BLaER1 (cell line): ENCODE measurements around the gene PLEK2.
"Not testable (repeated sequence)": the region's sequence is repeated elsewhere in the genome, so short reads cannot be mapped to it uniquely, and the experiment has no call there.

Source experiments
- H3K27ac ChIP-seq: shearing (Covaris generic); formaldehyde crosslinking; 2 replicates; pipeline ENCODE4 v1.8.1; 2022
- H3K27me3 ChIP-seq: shearing (Covaris generic); formaldehyde crosslinking; 2 replicates; pipeline ENCODE4 v1.8.1; 2022
- H3K36me3 ChIP-seq: shearing (Covaris generic); formaldehyde crosslinking; 2 replicates; pipeline ENCODE4 v1.8.1; 2022
- H3K4me1 ChIP-seq: shearing (Covaris generic); formaldehyde crosslinking; 2 replicates; pipeline ENCODE4 v1.8.1; 2022
- H3K4me2 ChIP-seq: shearing (Covaris generic); formaldehyde crosslinking; 2 replicates; pipeline ENCODE4 v1.8.1; 2022
- H3K4me3 ChIP-seq: shearing (Covaris generic); formaldehyde crosslinking; 2 replicates; pipeline ENCODE4 v1.8.1; 2022
- H3K9ac ChIP-seq: shearing (Covaris generic); formaldehyde crosslinking; 2 replicates; pipeline ENCODE4 v1.8.1; 2022
- H3K9me3 ChIP-seq: shearing (Covaris generic); formaldehyde crosslinking; 2 replicates; pipeline ENCODE4 v1.8.1; 2022
- H4K20me1 ChIP-seq: shearing (Covaris generic); formaldehyde crosslinking; 2 replicates; pipeline ENCODE4 v1.8.1; 2022
- Cebpa-rat ChIP-seq: shearing (Covaris generic); IDR thresholded peaks from 2 replicates; pipeline ENCODE4 v1.8.1; 2022

PLEK2 gene

GRCh38 chr14:67352055-67352454 is 59.9 kb downstream of the PLEK2 start:
- no peak overlapping the region for H3K27ac ChIP-seq
- TF ChIP-seq Cebpa-rat: no peak
- no peaks in the 10 kb centered on the region for H3K27me3 ChIP-seq
- no peak overlapping the region for H3K4me2 ChIP-seq
- H3K4me3 ChIP-seq: no peak overlapping the region
- no peak overlapping the region for H3K9ac ChIP-seq
- no peaks in the 10 kb centered on the region for H3K9me3 ChIP-seq
- 0 out of 2 replicates have a peak, but pooled peaks cover under 1% of the 10 kb centered on the region for H3K4me1 ChIP-seq
- H3K36me3 ChIP-seq: peaks cover 59% of the 10 kb centered on the region
- H4K20me1 ChIP-seq: 0 out of 2 replicates have a peak, but pooled peaks cover 5% of the 10 kb centered on the region

GRCh38 chr14:67345583-67345982 is 66.4 kb downstream of the PLEK2 start:
- H3K4me2 ChIP-seq: no peak overlapping the region
- peaks cover 8% of the 10 kb centered on the region; the same call in 1 of the 2 replicates for H3K4me1 ChIP-seq
- no peak overlapping the region for H3K27ac ChIP-seq
- H4K20me1 ChIP-seq: no peaks in the 10 kb centered on the region
- H3K9me3 ChIP-seq: peaks cover 3% of the 10 kb centered on the region; the same call in 1 of the 2 replicates
- H3K36me3 ChIP-seq: peaks cover 90% of the 10 kb centered on the region
- TF ChIP-seq Cebpa-rat: no peak
- H3K9ac ChIP-seq: no peak overlapping the region
- no peak overlapping the region for H3K4me3 ChIP-seq
- H3K27me3 ChIP-seq: no peaks in the 10 kb centered on the region

- no peak for TF ChIP-seq Cebpa-rat
- H3K36me3 ChIP-seq: peaks cover 90% of the 10 kb centered on the region
- no peak overlapping the region for H3K27ac ChIP-seq
- H3K27me3 ChIP-seq: no peaks in the 10 kb centered on the region
- peaks cover 8% of the 10 kb centered on the region; the same call in 1 of the 2 replicates for H3K4me1 ChIP-seq
- H3K9me3 ChIP-seq: peaks cover 3% of the 10 kb centered on the region; the same call in 1 of the 2 replicates
- no peak overlapping the region for H3K4me3 ChIP-seq
- no peak overlapping the region for H3K4me2 ChIP-seq
- H3K9ac ChIP-seq: no peak overlapping the region
- no peaks in the 10 kb centered on the region for H4K20me1 ChIP-seq
Measured at GRCh38 chr14:67343601-67344230, 68.2 kb downstream of the PLEK2 start.

GRCh38 chr14:67341231-67341630 is 70.7 kb downstream of the PLEK2 start:
- not testable (repeated sequence) for H3K4me1 ChIP-seq, H3K4me2 ChIP-seq, H3K27me3 ChIP-seq, H3K9ac ChIP-seq, H3K9me3 ChIP-seq, H3K4me3 ChIP-seq, H3K27ac ChIP-seq, H4K20me1 ChIP-seq
- H3K36me3 ChIP-seq: peaks cover 89% of the 10 kb centered on the region
